Spleen (tissue), 11 donors: Measurements from ENCODE around the gene DAD1. TPM values are rescaled to one million over a fixed set of nuclear protein-coding genes. Genes with fewer than 3 reads are reported as not detected.

Experiments used
- polyA plus RNA-seq, 3 donors: library from polyadenylated mRNA; stranded (reverse); fragments of 200-250 nt; gene quantifications; one replicate each; pipeline ENCODE4 v1.2.1, GENCODE V29; 2013
- small RNA-seq, 4 donors: library from RNA; depleted of rRNA; stranded (forward); fragments of <200 nt; gene quantifications; one replicate each; pipeline ENCODE3, GENCODE V24; 2016
- total RNA-seq, 7 donors: library from RNA; depleted of rRNA in 3 of 7; stranded (reverse); fragments of >200 nt in 3 of 7; fragmentation: NEBNext Ultra II Directional in 4 of 7; extraction: Animal tissue kit (Norgen Biotek cat#: 25700) in 4 of 7; gene quantifications; one replicate each; pipeline versions ENCODE4 v1.1.0 to v1.2.1, GENCODE V29; 2016 to 2021
- donor health status: healthy with polysubstance abuse.
- donor health status: DM: no; HTN: no; CAD: no; lungs with moderate emphysema.
- donor health status: DM: no; HTN: no; CAD: no.
- donor health status: Bipolar disorder and iron deficiency.
- donor health status: healthy.
- donor health status: DM: no; HTN: no; CAD: no.
- donor health status: DM: yes; HTN: yes; CAD: no.

Gene DAD1
- total and polyA plus RNA-seq, 10 donors: 102 to 176 (median 129) TPM

Small RNAs within 50 kb of the gene (small RNA-seq; reads per million reads assigned to genes)
- gene TRAJ1 (0 reads per million in 4 donors), gene TRAJ10 (0 reads per million in 4 donors), gene TRAJ11 (0 reads per million in 4 donors), gene TRAJ12 (0 reads per million in 4 donors), gene TRAJ13 (0 reads per million in 4 donors), gene TRAJ14 (0 reads per million in 4 donors), gene TRAJ16 (0 reads per million in 4 donors), gene TRAJ17 (0 reads per million in 4 donors), gene TRAJ18 (0 reads per million in 4 donors), gene TRAJ19 (0 reads per million in 4 donors), gene TRAJ2 (0 reads per million in 4 donors), gene TRAJ20 (0 reads per million in 4 donors), gene TRAJ21 (0 reads per million in 4 donors), gene TRAJ22 (0 reads per million in 4 donors), gene TRAJ23 (0 reads per million in 4 donors), gene TRAJ24 (0 reads per million in 4 donors), gene TRAJ25 (0 reads per million in 4 donors), gene TRAJ26 (0 reads per million in 4 donors), gene TRAJ27 (0 reads per million in 4 donors), gene TRAJ28 (0 reads per million in 4 donors), gene TRAJ3 (0 reads per million in 4 donors), gene TRAJ4 (0 reads per million in 4 donors), gene TRAJ5 (0 reads per million in 4 donors), gene TRAJ6 (0 reads per million in 4 donors), gene TRAJ7 (0 reads per million in 4 donors), gene TRAJ8 (0 reads per million in 4 donors), gene TRAJ9 (0 reads per million in 4 donors)

Other genes starting within 250 kb of the DAD1 start
- gene ABHD4, start 9.1 kb upstream of the DAD1 start, total RNA-seq: 10 to 100 TPM; 12.0 to 32.8 (median 24.9) TPM
- 1 to 10 TPM; 7.2 to 8.6 (median 7.9) TPM for gene ABHD4, start 9.1 kb upstream of the DAD1 start, polyA plus RNA-seq
- not detected for gene OR6J1, start 55.1 kb upstream of the DAD1 start, total RNA-seq
- not detected for gene OR6J1, start 55.1 kb upstream of the DAD1 start, polyA plus RNA-seq
- 100 to 1,000 TPM in 6 of 7 donors, 10 to 100 TPM in 1; 88.6 to 133 (median 110) TPM for gene OXA1L, start 177.5 kb upstream of the DAD1 start, total RNA-seq
- 100 to 1,000 TPM in 1 of 3 donors, 10 to 100 TPM in 2; 73.5 to 110 (median 96.2) TPM for gene OXA1L, start 177.5 kb upstream of the DAD1 start, polyA plus RNA-seq
- gene SLC7A7, start 226.2 kb upstream of the DAD1 start, total RNA-seq: 100 to 1,000 TPM in 4 of 7 donors, 10 to 100 TPM in 3; 56.4 to 165 (median 112) TPM
- 10 to 100 TPM; 34.2 to 46.5 (median 35.3) TPM for gene SLC7A7, start 226.2 kb upstream of the DAD1 start, polyA plus RNA-seq
- 100 to 1,000 TPM in 1 of 7 donors, 10 to 100 TPM in 6; 55.2 to 111 (median 62.8) TPM for gene MRPL52, start 240.7 kb upstream of the DAD1 start, total RNA-seq
- 100 to 1,000 TPM in 2 of 3 donors, 10 to 100 TPM in 1; 88.8 to 138 (median 137) TPM for gene MRPL52, start 240.7 kb upstream of the DAD1 start, polyA plus RNA-seq
- gene MMP14, start 247.4 kb upstream of the DAD1 start, total RNA-seq: 100 to 1,000 TPM in 1 of 7 donors, 10 to 100 TPM in 6; 42.6 to 126 (median 65.2) TPM
- 10 to 100 TPM in 2 of 3 donors, 1 to 10 TPM in 1; 6.6 to 30.8 (median 15.6) TPM for gene MMP14, start 247.4 kb upstream of the DAD1 start, polyA plus RNA-seq